HFF-Myc (cell line): ENCODE measurements around the gene KLF9.

Source experiments
- DNase-seq: peaks from one replicate; pipeline ENCODE4 v3.0.0-alpha.2; 2011; ENCODE audit warnings: low read depth; ENCODE audit errors: extremely low read depth
- H3K4me3 ChIP-seq: replicated peaks from 2 replicates; pipeline ENCODE4 v1.5.1; 2011; ENCODE audit warnings: low read depth, mild to moderate bottlenecking, control low read depth, low read length
- CTCF ChIP-seq: IDR thresholded peaks from 2 replicates; pipeline ENCODE4 v1.5.1; 2012; ENCODE audit warnings: mild to moderate bottlenecking, low read depth, low read length, control low read depth; ENCODE audit errors: missing control alignments

Gene KLF9

GRCh38 chr9:70451765-70452164 lies 37.3 kb upstream of the KLF9 start:
- TF ChIP-seq CTCF: no peak

GRCh38 chr9:70450738-70451137 lies 36.3 kb upstream of the KLF9 start:
- DNase-seq: no peak
- no peak overlapping the region for H3K4me3 ChIP-seq
- no peak for TF ChIP-seq CTCF

More at GRCh38 chr9:70451765-70452164, 37.3 kb upstream of the KLF9 start:
- H3K4me3 ChIP-seq: no peak overlapping the region
- no peak for DNase-seq

- no peak overlapping the region for H3K4me3 ChIP-seq
- DNase-seq: no peak
- TF ChIP-seq CTCF: no peak
Measured at GRCh38 chr9:70449461-70449860, 35.0 kb upstream of the KLF9 start.

- no peak for TF ChIP-seq CTCF
- DNase-seq: no peak
- no peak overlapping the region for H3K4me3 ChIP-seq
Measured at GRCh38 chr9:70448919-70449318, 34.5 kb upstream of the KLF9 start.

- H3K4me3 ChIP-seq: no peak overlapping the region
- no peak for TF ChIP-seq CTCF
- no peak for DNase-seq
Measured at GRCh38 chr9:70444904-70445303, 30.4 kb upstream of the KLF9 start.

GRCh38 chr9:70442328-70442848 lies 27.9 kb upstream of the KLF9 start:
- no peak for DNase-seq
- H3K4me3 ChIP-seq: no peak overlapping the region
- TF ChIP-seq CTCF: no peak

- no peak for DNase-seq
- H3K4me3 ChIP-seq: no peak overlapping the region
- TF ChIP-seq CTCF: no peak
Measured at GRCh38 chr9:70441622-70442021, 27.2 kb upstream of the KLF9 start.
